HEK293 (cell line): Measurements from ENCODE around the gene TMEM150A.

Source experiments
- CTCF ChIA-PET: fragments of 350-600 bp; formaldehyde crosslinking; extraction: SDS; loops from one replicate; lab custom pipeline; 2021; ENCODE audit warnings: antibody characterized with exemption; lab: Yijun Ruan, JAX
- POLR2A ChIA-PET: fragments of 300-600 bp; formaldehyde crosslinking; extraction: SDS; loops from one replicate; lab custom pipeline; 2020; ENCODE audit warnings: antibody characterized with exemption, inconsistent platforms; lab: Yijun Ruan, JAX
- H3K27ac ChIP-seq: fragments of 200-500 bp; sonication (Bioruptor generic); 2 replicates; pipeline ENCODE4 v1.5.1; 2014; ENCODE audit warnings: low read depth, low read length, control low read depth, inconsistent platforms; ENCODE audit errors: extremely low read depth
- H3K36me3 ChIP-seq, 2 experiments: fragments of 200-500 bp in 1 of 2; sonication (Bioruptor generic) in 1 of 2; 1 replicate in 1 of 2; 2 replicates in 1 of 2; pipeline ENCODE4 v1.5.1; 2014 to 2017; ENCODE audit warnings: inconsistent platforms in 2 of 2, low read length in 2 of 2; ENCODE audit not compliant: control insufficient read depth in 2 of 2, insufficient read depth in 1 of 2
- H3K4me1 ChIP-seq: fragments of 200-500 bp; sonication (Bioruptor generic); 2 replicates; pipeline ENCODE4 v1.5.1; 2014; ENCODE audit warnings: mild to moderate bottlenecking, low read length, inconsistent platforms; ENCODE audit not compliant: control insufficient read depth, insufficient read depth
- H3K4me3 ChIP-seq: 2 replicates; pipeline ENCODE4 v1.5.1; 2011; ENCODE audit warnings: low read depth, mild to moderate bottlenecking, control low read depth, low read length, moderate library complexity
- H3K9me3 ChIP-seq: fragments of 200-500 bp; sonication (Bioruptor generic); 2 replicates; pipeline ENCODE4 v1.5.1; 2014; ENCODE audit warnings: low read depth, low read length, inconsistent platforms; ENCODE audit not compliant: control insufficient read depth, insufficient read depth
- BCL11B ChIP-seq: fragments of 450-650 bp; formaldehyde crosslinking; IDR thresholded peaks from 2 replicates; pipeline ENCODE4 v1.5.1; 2016; ENCODE audit warnings: low read depth, missing biosample characterization, missing genetic modification characterization
- FEZF1 ChIP-seq: fragments of 450-650 bp; formaldehyde crosslinking; IDR thresholded peaks from 2 replicates; pipeline ENCODE4 v1.5.1; 2016; ENCODE audit warnings: missing biosample characterization, missing genetic modification characterization
- GLIS1 ChIP-seq: fragments of 450-650 bp; formaldehyde crosslinking; IDR thresholded peaks from 2 replicates; pipeline ENCODE4 v1.5.1; 2016; ENCODE audit warnings: missing biosample characterization, missing genetic modification characterization
- KLF10 ChIP-seq: fragments of 450-650 bp; IDR thresholded peaks from 2 replicates; pipeline ENCODE4 v1.5.1; 2018; ENCODE audit warnings: missing biosample characterization, mild to moderate bottlenecking, missing genetic modification characterization
- REPIN1 ChIP-seq: fragments of 450-650 bp; formaldehyde crosslinking; IDR thresholded peaks from 2 replicates; pipeline ENCODE4 v1.5.1; 2017; ENCODE audit warnings: missing biosample characterization, missing genetic modification characterization, low read depth
- SP2 ChIP-seq: fragments of 450-650 bp; formaldehyde crosslinking; IDR thresholded peaks from 2 replicates; pipeline ENCODE4 v1.5.1; 2016; ENCODE audit warnings: missing biosample characterization, missing genetic modification characterization
- TRIM28 ChIP-seq: IDR thresholded peaks from 2 replicates; pipeline ENCODE4 v1.6.1; 2011; ENCODE audit warnings: low read length, control low read depth, borderline replicate concordance
- WT1 ChIP-seq: fragments of 450-650 bp; formaldehyde crosslinking; IDR thresholded peaks from 2 replicates; pipeline ENCODE4 v1.5.1; 2016; ENCODE audit warnings: missing biosample characterization, missing genetic modification characterization
- ZBTB11 ChIP-seq: fragments of 450-650 bp; formaldehyde crosslinking; conservative IDR thresholded peaks from 2 replicates; pipeline ENCODE4 v1.5.1; 2016; ENCODE audit warnings: low read depth, missing biosample characterization, missing genetic modification characterization
- ZBTB21 ChIP-seq: fragments of 450-650 bp; formaldehyde crosslinking; IDR thresholded peaks from 2 replicates; pipeline ENCODE4 v1.5.1; 2017; ENCODE audit warnings: missing biosample characterization, missing genetic modification characterization
- ZBTB7A ChIP-seq: fragments of 450-650 bp; formaldehyde crosslinking; IDR thresholded peaks from 2 replicates; pipeline ENCODE4 v1.5.1; 2016; ENCODE audit warnings: low read depth, missing biosample characterization, missing genetic modification characterization
- ZNF140 ChIP-seq: fragments of 450-650 bp; formaldehyde crosslinking; IDR thresholded peaks from 2 replicates; pipeline ENCODE4 v1.5.1; 2016; ENCODE audit warnings: missing biosample characterization, missing genetic modification characterization
- ZNF16 ChIP-seq: fragments of 450-650 bp; formaldehyde crosslinking; IDR thresholded peaks from 2 replicates; pipeline ENCODE4 v1.5.1; 2016; ENCODE audit warnings: low read depth, missing biosample characterization, missing genetic modification characterization
- ZNF169 ChIP-seq: fragments of 450-650 bp; formaldehyde crosslinking; IDR thresholded peaks from 2 replicates; pipeline ENCODE4 v1.5.1; 2016; ENCODE audit warnings: missing biosample characterization, missing genetic modification characterization
- ZNF19 ChIP-seq: fragments of 450-650 bp; formaldehyde crosslinking; IDR thresholded peaks from 2 replicates; pipeline ENCODE4; 2016; ENCODE audit warnings: missing biosample characterization, missing genetic modification characterization, low read depth
- ZNF391 ChIP-seq: fragments of 450-650 bp; formaldehyde crosslinking; IDR thresholded peaks from 2 replicates; pipeline ENCODE4 v1.5.1; 2016; ENCODE audit warnings: low read depth, missing biosample characterization, missing genetic modification characterization, borderline replicate concordance
- ZNF416 ChIP-seq: fragments of 450-650 bp; formaldehyde crosslinking; IDR thresholded peaks from 2 replicates; pipeline ENCODE4 v1.5.1; 2016; ENCODE audit warnings: missing biosample characterization, missing genetic modification characterization
- ZNF513 ChIP-seq: fragments of 450-650 bp; IDR thresholded peaks from 2 replicates; pipeline ENCODE4 v1.5.1; 2018; ENCODE audit warnings: missing biosample characterization, missing genetic modification characterization
- ZNF558 ChIP-seq: fragments of 450-650 bp; formaldehyde crosslinking; IDR thresholded peaks from 2 replicates; pipeline ENCODE4 v1.5.1; 2016; ENCODE audit warnings: missing biosample characterization, missing genetic modification characterization
- TF ChIP-seq, protein P1 (sequence below): fragments of 450-650 bp; formaldehyde crosslinking; IDR thresholded peaks from 2 replicates; pipeline ENCODE4 v1.5.1; 2016; ENCODE audit warnings: missing biosample characterization, missing genetic modification characterization
- TF ChIP-seq, protein P2 (sequence below): fragments of 450-650 bp; formaldehyde crosslinking; IDR thresholded peaks from 2 replicates; pipeline ENCODE4 v1.5.1; 2017; ENCODE audit warnings: missing biosample characterization, missing genetic modification characterization

TMEM150A gene

GRCh38 chr2:85646166-85646565, 43.7 kb upstream of the TMEM150A start:
- H3K4me1 ChIP-seq: no peaks in the 10 kb centered on the region
- TF ChIP-seq ZNF140 (tag by site-specific recombination) (no peak), GLIS1 (tag by site-specific recombination) (no peak), ZBTB21 (no peak)
- peaks cover 79 to 96% of the 10 kb centered on the region in 2 experiments for H3K36me3 ChIP-seq
- no peak overlapping the region for H3K4me3 ChIP-seq
- ChIA-PET CTCF (interaction anchor here (0.6 to 2.2 kb wide), 3 partner anchors 9 to 533 kb away, joined by 3 to 12 read pairs (median 5); no protein-coding TSS in a partner anchor), POLR2A (no interaction called here)
- H3K9me3 ChIP-seq: no peaks in the 10 kb centered on the region
- H3K27ac ChIP-seq: no peak overlapping the region

- TF ChIP-seq ZNF391 (tag by site-specific recombination) (no peak), FEZF1 (tag by site-specific recombination) (no peak), ZNF558 (tag by site-specific recombination) (no peak)
- no peak overlapping the region for H3K4me3 ChIP-seq
- H3K27ac ChIP-seq: no peak overlapping the region
- ChIA-PET POLR2A (interaction anchor here (0.7 to 1.3 kb wide), 2 partner anchors 39 to 466 kb away, joined by 3 read pairs; no protein-coding TSS in a partner anchor), CTCF (interaction anchor here (2.2 kb wide), 1 partner anchor 8 kb away, joined by 12 read pairs; no protein-coding TSS in a partner anchor)
- H3K4me1 ChIP-seq: no peaks in the 10 kb centered on the region
- no peaks in the 10 kb centered on the region for H3K9me3 ChIP-seq
- H3K36me3 ChIP-seq: peaks cover 82 to 97% of the 10 kb centered on the region in 2 experiments
These were observed 42.4 kb upstream of the TMEM150A start for GRCh38 chr2:85644909-85645308.

DNA sequence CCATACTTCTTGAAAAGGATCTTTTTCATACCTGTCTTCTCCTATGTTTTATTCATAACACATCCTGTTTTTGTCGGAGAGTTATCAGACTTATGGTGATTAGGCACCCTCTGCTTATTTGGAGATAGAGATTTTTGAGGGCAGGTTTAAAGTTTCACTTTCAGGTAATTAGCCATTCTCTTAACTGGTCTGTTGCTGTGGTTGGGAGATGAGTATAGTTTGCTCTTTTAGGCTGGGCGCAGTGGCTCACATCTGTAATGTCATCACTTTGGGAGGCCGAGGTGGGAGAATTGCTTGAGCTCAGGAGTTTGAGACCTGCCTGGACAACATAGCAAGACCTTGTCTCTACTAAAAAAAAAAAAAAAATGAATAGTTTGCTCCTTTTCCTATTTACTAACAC, 40.2 kb upstream of the TMEM150A start:
- Histone ChIP-seq H3K27ac (no peak overlapping the region), H3K9me3 (no peaks in the 10 kb centered on the region), H3K4me1 (no peaks in the 10 kb centered on the region), H3K4me3 (no peak overlapping the region), H3K36me3 (peaks cover 93 to 96% of the 10 kb centered on the region in 2 experiments)
- no peak for TF ChIP-seq ZNF169
- TF ChIP-seq, protein P1, sequence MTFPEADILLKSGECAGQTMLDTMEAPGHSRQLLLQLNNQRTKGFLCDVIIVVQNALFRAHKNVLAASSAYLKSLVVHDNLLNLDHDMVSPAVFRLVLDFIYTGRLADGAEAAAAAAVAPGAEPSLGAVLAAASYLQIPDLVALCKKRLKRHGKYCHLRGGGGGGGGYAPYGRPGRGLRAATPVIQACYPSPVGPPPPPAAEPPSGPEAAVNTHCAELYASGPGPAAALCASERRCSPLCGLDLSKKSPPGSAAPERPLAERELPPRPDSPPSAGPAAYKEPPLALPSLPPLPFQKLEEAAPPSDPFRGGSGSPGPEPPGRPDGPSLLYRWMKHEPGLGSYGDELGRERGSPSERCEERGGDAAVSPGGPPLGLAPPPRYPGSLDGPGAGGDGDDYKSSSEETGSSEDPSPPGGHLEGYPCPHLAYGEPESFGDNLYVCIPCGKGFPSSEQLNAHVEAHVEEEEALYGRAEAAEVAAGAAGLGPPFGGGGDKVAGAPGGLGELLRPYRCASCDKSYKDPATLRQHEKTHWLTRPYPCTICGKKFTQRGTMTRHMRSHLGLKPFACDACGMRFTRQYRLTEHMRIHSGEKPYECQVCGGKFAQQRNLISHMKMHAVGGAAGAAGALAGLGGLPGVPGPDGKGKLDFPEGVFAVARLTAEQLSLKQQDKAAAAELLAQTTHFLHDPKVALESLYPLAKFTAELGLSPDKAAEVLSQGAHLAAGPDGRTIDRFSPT (tag by site-specific recombination): no peak
- TF ChIP-seq ZNF16: no peak
- no peak for TF ChIP-seq ZNF513
- no peak for TF ChIP-seq ZNF416 (tag by site-specific recombination)
- no peak for TF ChIP-seq TRIM28
- TF ChIP-seq ZBTB11 (tag by site-specific recombination): no peak
- TF ChIP-seq ZBTB7A (tag by site-specific recombination): no peak
- TF ChIP-seq ZNF19 (tag by site-specific recombination): no peak
- TF ChIP-seq KLF10 (tag by site-specific recombination): no peak
- TF ChIP-seq REPIN1 (tag by site-specific recombination): no peak
- TF ChIP-seq SP2 (tag by site-specific recombination): no peak
- no peak for TF ChIP-seq BCL11B
- TF ChIP-seq, protein P2, sequence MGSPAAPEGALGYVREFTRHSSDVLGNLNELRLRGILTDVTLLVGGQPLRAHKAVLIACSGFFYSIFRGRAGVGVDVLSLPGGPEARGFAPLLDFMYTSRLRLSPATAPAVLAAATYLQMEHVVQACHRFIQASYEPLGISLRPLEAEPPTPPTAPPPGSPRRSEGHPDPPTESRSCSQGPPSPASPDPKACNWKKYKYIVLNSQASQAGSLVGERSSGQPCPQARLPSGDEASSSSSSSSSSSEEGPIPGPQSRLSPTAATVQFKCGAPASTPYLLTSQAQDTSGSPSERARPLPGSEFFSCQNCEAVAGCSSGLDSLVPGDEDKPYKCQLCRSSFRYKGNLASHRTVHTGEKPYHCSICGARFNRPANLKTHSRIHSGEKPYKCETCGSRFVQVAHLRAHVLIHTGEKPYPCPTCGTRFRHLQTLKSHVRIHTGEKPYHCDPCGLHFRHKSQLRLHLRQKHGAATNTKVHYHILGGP (tag by site-specific recombination): no peak
- no peak for TF ChIP-seq WT1
- POLR2A ChIA-PET: interaction anchor here (0.6 to 0.7 kb wide), 2 partner anchors 174 to 212 kb away, joined by 3 to 4 read pairs; no protein-coding TSS in a partner anchor
- CTCF ChIA-PET: interaction anchor here (0.6 to 1.5 kb wide), 4 partner anchors 8 to 171 kb away, joined by 3 to 6 read pairs (median 4); no protein-coding TSS in a partner anchor
